ENCODE measurements around the gene BMPR1B. TPM values are rescaled to one million over a fixed set of nuclear protein-coding genes. Genes with fewer than 3 reads are reported as not detected.

Gene BMPR1B
- total and polyA plus RNA-seq, 2 experiments from 2014 or later: 1.6 to 3.3 TPM

GRCh38 chr4:95158045-95158444, 400.3 kb downstream of the BMPR1B start:
- TF ChIP-seq EZH2phosphoT487 (IDR thresholded peaks at IDR 0.05; ENCODE audit: low read depth, severe bottlenecking, unreplicated experiment): no peak
- TF ChIP-seq CTCF (IDR thresholded peaks at IDR 0.05; ENCODE audit: poor library complexity): no peak
- TF ChIP-seq EZH2 (IDR thresholded peaks at IDR 0.05; ENCODE audit: borderline replicate concordance): no peak
- 97% methylated on average over 2 of the region's 2 CpGs for WGBS (ENCODE audit: low lambda C conversion rate, missing lambda C conversion rate)
- no peaks in the 10 kb centered on the region for H3K36me3 ChIP-seq (replicated peaks; ENCODE audit: insufficient read depth, low read depth)
- no peak overlapping the region for H3K4me3 ChIP-seq
- no peaks in the 10 kb centered on the region for H4K20me1 ChIP-seq (ENCODE audit: insufficient read depth, poor library complexity, severe bottlenecking)
- H3K27ac ChIP-seq: no peak overlapping the region
- no peak overlapping the region for H3K4me2 ChIP-seq
- no peaks in the 10 kb centered on the region for H3K79me2 ChIP-seq
- DNase-seq (ENCODE audit: low spot score): no peak
- H2AFZ ChIP-seq: no peak overlapping the region
- no peaks in the 10 kb centered on the region for H3K9me2 ChIP-seq (replicated peaks; ENCODE audit: insufficient read depth)
- H3K9me3 ChIP-seq (ENCODE audit: low read depth): no peaks in the 10 kb centered on the region
- H3K4me1 ChIP-seq (ENCODE audit: insufficient read depth): no peaks in the 10 kb centered on the region
- no peaks in the 10 kb centered on the region for H3K27me3 ChIP-seq

- no peaks in the 10 kb centered on the region for H3K9me2 ChIP-seq (replicated peaks; ENCODE audit: insufficient read depth)
- no peak overlapping the region for H2AFZ ChIP-seq
- no peak overlapping the region for H3K4me2 ChIP-seq
- H3K79me2 ChIP-seq: no peaks in the 10 kb centered on the region
- no peaks in the 10 kb centered on the region for H4K20me1 ChIP-seq (ENCODE audit: insufficient read depth, poor library complexity, severe bottlenecking)
- WGBS (ENCODE audit: low lambda C conversion rate, missing lambda C conversion rate): 92% methylated on average over 2 of the region's 2 CpGs
- H3K27ac ChIP-seq: no peak overlapping the region
- H3K4me3 ChIP-seq: no peak overlapping the region
- H3K36me3 ChIP-seq (replicated peaks; ENCODE audit: insufficient read depth, low read depth): no peaks in the 10 kb centered on the region
- no peaks in the 10 kb centered on the region for H3K27me3 ChIP-seq
- no peaks in the 10 kb centered on the region for H3K4me1 ChIP-seq (ENCODE audit: insufficient read depth)
- DNase-seq (ENCODE audit: low spot score): no peak
- H3K9me3 ChIP-seq (ENCODE audit: low read depth): no peaks in the 10 kb centered on the region
- TF ChIP-seq EZH2 (IDR thresholded peaks at IDR 0.05; ENCODE audit: borderline replicate concordance) (no peak), CTCF (IDR thresholded peaks at IDR 0.05; ENCODE audit: poor library complexity) (no peak), EZH2phosphoT487 (IDR thresholded peaks at IDR 0.05; ENCODE audit: low read depth, severe bottlenecking, unreplicated experiment) (no peak)
Observed at GRCh38 chr4:95158626-95159025, 400.9 kb downstream of the BMPR1B start.

GRCh38 chr4:95159384-95159783, 401.6 kb downstream of the BMPR1B start:
- Histone ChIP-seq H3K27ac (no peak overlapping the region), H3K4me2 (no peak overlapping the region), H3K79me2 (no peaks in the 10 kb centered on the region), H3K4me1 (ENCODE audit: insufficient read depth) (no peaks in the 10 kb centered on the region), H3K9me2 (replicated peaks; ENCODE audit: insufficient read depth) (no peaks in the 10 kb centered on the region), H2AFZ (no peak overlapping the region), H3K4me3 (no peak overlapping the region), H4K20me1 (ENCODE audit: insufficient read depth, poor library complexity, severe bottlenecking) (no peaks in the 10 kb centered on the region), H3K9me3 (ENCODE audit: low read depth) (no peaks in the 10 kb centered on the region), H3K27me3 (no peaks in the 10 kb centered on the region), H3K36me3 (replicated peaks; ENCODE audit: insufficient read depth, low read depth) (no peaks in the 10 kb centered on the region)
- no peak for DNase-seq (ENCODE audit: low spot score)
- 82% methylated on average over 4 of the region's 4 CpGs for WGBS (ENCODE audit: low lambda C conversion rate, missing lambda C conversion rate)
- TF ChIP-seq EZH2phosphoT487 (IDR thresholded peaks at IDR 0.05; ENCODE audit: low read depth, severe bottlenecking, unreplicated experiment) (no peak), EZH2 (IDR thresholded peaks at IDR 0.05; ENCODE audit: borderline replicate concordance) (no peak)

DNA sequence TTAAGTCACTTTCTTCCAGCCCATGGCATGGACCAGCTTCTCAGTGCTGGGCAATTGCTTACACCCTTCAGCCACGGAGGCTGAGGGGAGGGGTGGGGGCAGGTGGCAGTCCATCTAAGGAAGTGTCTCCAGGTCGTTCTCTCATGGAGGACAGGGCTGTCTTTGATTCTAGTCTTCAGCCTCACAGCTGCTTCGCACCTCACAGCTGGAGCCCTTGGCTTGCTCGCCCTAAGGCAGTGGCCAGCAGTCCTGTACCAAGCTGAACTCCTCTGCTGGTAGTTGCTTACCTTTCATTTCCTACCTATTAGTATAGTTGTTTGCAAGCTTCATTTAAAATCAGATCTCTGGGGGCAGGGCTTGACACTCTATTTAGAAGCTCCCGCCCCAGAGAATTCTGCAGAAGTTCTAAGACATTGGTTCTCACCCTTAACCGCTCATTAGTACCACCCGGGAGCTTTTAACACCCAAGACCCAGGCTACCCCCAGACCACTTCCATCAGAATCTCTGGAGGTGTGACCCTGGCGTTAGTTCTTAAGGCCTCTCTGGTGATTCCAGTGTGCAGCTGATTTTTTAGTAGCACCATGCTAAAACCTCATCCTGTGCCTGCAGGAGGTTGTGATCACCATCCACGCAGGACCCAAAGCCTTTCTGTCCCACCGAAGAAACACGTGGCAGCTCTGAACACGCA, 404.2 kb downstream of the BMPR1B start:
- no peaks in the 10 kb centered on the region for H3K9me2 ChIP-seq (replicated peaks; ENCODE audit: insufficient read depth)
- 81% methylated on average over 12 of the region's 12 CpGs for WGBS (ENCODE audit: low lambda C conversion rate, missing lambda C conversion rate)
- H3K79me2 ChIP-seq: no peaks in the 10 kb centered on the region
- no peak overlapping the region for H3K27ac ChIP-seq
- H3K9me3 ChIP-seq (ENCODE audit: low read depth): no peaks in the 10 kb centered on the region
- H4K20me1 ChIP-seq (ENCODE audit: insufficient read depth, poor library complexity, severe bottlenecking): no peaks in the 10 kb centered on the region
- TF ChIP-seq EZH2phosphoT487 (IDR thresholded peaks at IDR 0.05; ENCODE audit: low read depth, severe bottlenecking, unreplicated experiment) (no peak), EZH2 (IDR thresholded peaks at IDR 0.05; ENCODE audit: borderline replicate concordance) (no peak), CTCF (IDR thresholded peaks at IDR 0.05; ENCODE audit: poor library complexity) (no peak)
- H3K4me2 ChIP-seq: no peak overlapping the region
- no peaks in the 10 kb centered on the region for H3K4me1 ChIP-seq (ENCODE audit: insufficient read depth)
- no peak for DNase-seq (ENCODE audit: low spot score)
- no peaks in the 10 kb centered on the region for H3K27me3 ChIP-seq
- H3K36me3 ChIP-seq (replicated peaks; ENCODE audit: insufficient read depth, low read depth): no peaks in the 10 kb centered on the region
- no peak overlapping the region for H3K4me3 ChIP-seq
- H2AFZ ChIP-seq: no peak overlapping the region

Data from hepatocyte (in vitro differentiated cells).